ENCODE results near the gene CAMK2D.

The CAMK2D gene

GRCh38 chr4:113499696-113500095 is 261.8 kb downstream of the CAMK2D start:
- Histone ChIP-seq H4K5ac (ENCODE audit: low read length) (no peak overlapping the region), H3K4me2 (ENCODE audit: low read length) (no peak overlapping the region), H3K18ac (ENCODE audit: low read length) (no peak overlapping the region), H3K27me3 (ENCODE audit: insufficient read depth, low read length, poor library complexity) (no peaks in the 10 kb centered on the region), H3K56ac (ENCODE audit: low read length) (no peak overlapping the region), H2AK5ac (ENCODE audit: low read length) (no peak overlapping the region), H2BK5ac (ENCODE audit: low read length) (no peak overlapping the region), H3K4me3 (ENCODE audit: low read length) (no peak overlapping the region), H4K8ac (ENCODE audit: low read depth, low read length) (no peak overlapping the region), H3K23ac (ENCODE audit: low read length) (no peak overlapping the region), H3K4ac (ENCODE audit: low read depth, low read length) (no peak overlapping the region), H3K9ac (ENCODE audit: low read length) (no peak overlapping the region), H3K79me1 (ENCODE audit: low read length) (no peaks in the 10 kb centered on the region), H3K36me3 (ENCODE audit: control insufficient read depth, insufficient read depth, low read length) (peaks cover 2% of the 10 kb centered on the region), H3K4me1 (ENCODE audit: control insufficient read depth, low read depth, low read length) (no peaks in the 10 kb centered on the region), H3K27ac (ENCODE audit: low read depth, low read length) (no peak overlapping the region), H3K79me2 (ENCODE audit: control insufficient read depth, insufficient read depth, low read length) (no peaks in the 10 kb centered on the region), H2BK15ac (replicated peaks; ENCODE audit: low read depth) (no peak overlapping the region), H2BK120ac (ENCODE audit: low read depth, low read length) (no peak overlapping the region)
- WGBS (ENCODE audit: extremely low coverage, insufficient coverage, low lambda C conversion rate): no CpG with 5 or more reads among the region's 1 CpG
- DNase-seq: no peak

GRCh38 chr4:113499166-113499565 is 262.4 kb downstream of the CAMK2D start:
- Histone ChIP-seq H2BK5ac (ENCODE audit: low read length) (no peak overlapping the region), H3K79me2 (ENCODE audit: control insufficient read depth, insufficient read depth, low read length) (no peaks in the 10 kb centered on the region), H3K79me1 (ENCODE audit: low read length) (no peaks in the 10 kb centered on the region), H3K56ac (ENCODE audit: low read length) (no peak overlapping the region), H3K18ac (ENCODE audit: low read length) (no peak overlapping the region), H3K27ac (ENCODE audit: low read depth, low read length) (no peak overlapping the region), H2BK120ac (ENCODE audit: low read depth, low read length) (no peak overlapping the region), H3K23ac (ENCODE audit: low read length) (no peak overlapping the region), H3K27me3 (ENCODE audit: insufficient read depth, low read length, poor library complexity) (no peaks in the 10 kb centered on the region), H3K4ac (ENCODE audit: low read depth, low read length) (no peak overlapping the region), H2BK15ac (replicated peaks; ENCODE audit: low read depth) (no peak overlapping the region), H4K8ac (ENCODE audit: low read depth, low read length) (no peak overlapping the region), H2AK5ac (ENCODE audit: low read length) (no peak overlapping the region), H3K4me1 (ENCODE audit: control insufficient read depth, low read depth, low read length) (no peaks in the 10 kb centered on the region), H3K36me3 (ENCODE audit: control insufficient read depth, insufficient read depth, low read length) (peaks cover 2% of the 10 kb centered on the region), H3K4me2 (ENCODE audit: low read length) (no peak overlapping the region), H3K9ac (ENCODE audit: low read length) (no peak overlapping the region), H3K4me3 (ENCODE audit: low read length) (no peak overlapping the region), H4K5ac (ENCODE audit: low read length) (no peak overlapping the region)
- WGBS (ENCODE audit: extremely low coverage, insufficient coverage, low lambda C conversion rate): no CpG with 5 or more reads among the region's 1 CpG
- no peak for DNase-seq

GRCh38 chr4:113497154-113497884 is 264.2 kb downstream of the CAMK2D start:
- peaks cover 2% of the 10 kb centered on the region for H3K36me3 ChIP-seq (ENCODE audit: control insufficient read depth, insufficient read depth, low read length)
- no peak overlapping the region for H4K5ac ChIP-seq (ENCODE audit: low read length)
- no peaks in the 10 kb centered on the region for H3K79me1 ChIP-seq (ENCODE audit: low read length)
- no peak overlapping the region for H3K27ac ChIP-seq (ENCODE audit: low read depth, low read length)
- no peak overlapping the region for H2BK5ac ChIP-seq (ENCODE audit: low read length)
- no peak overlapping the region for H3K56ac ChIP-seq (ENCODE audit: low read length)
- H2AK5ac ChIP-seq (ENCODE audit: low read length): no peak overlapping the region
- H2BK15ac ChIP-seq (replicated peaks; ENCODE audit: low read depth): no peak overlapping the region
- H3K27me3 ChIP-seq (ENCODE audit: insufficient read depth, low read length, poor library complexity): no peaks in the 10 kb centered on the region
- no peak overlapping the region for H4K8ac ChIP-seq (ENCODE audit: low read depth, low read length)
- H3K9ac ChIP-seq (ENCODE audit: low read length): no peak overlapping the region
- WGBS (ENCODE audit: extremely low coverage, insufficient coverage, low lambda C conversion rate): no CpG with 5 or more reads among the region's 3 CpGs
- H3K23ac ChIP-seq (ENCODE audit: low read length): no peak overlapping the region
- no peak for DNase-seq
- H3K79me2 ChIP-seq (ENCODE audit: control insufficient read depth, insufficient read depth, low read length): no peaks in the 10 kb centered on the region
- H2BK120ac ChIP-seq (ENCODE audit: low read depth, low read length): no peak overlapping the region
- no peak overlapping the region for H3K4me3 ChIP-seq (ENCODE audit: low read length)
- H3K18ac ChIP-seq (ENCODE audit: low read length): no peak overlapping the region
- H3K4ac ChIP-seq (ENCODE audit: low read depth, low read length): no peak overlapping the region
- no peak overlapping the region for H3K4me2 ChIP-seq (ENCODE audit: low read length)
- no peaks in the 10 kb centered on the region for H3K4me1 ChIP-seq (ENCODE audit: control insufficient read depth, low read depth, low read length)

- no peaks in the 10 kb centered on the region for H3K79me2 ChIP-seq (ENCODE audit: control insufficient read depth, insufficient read depth, low read length)
- no peak overlapping the region for H3K4ac ChIP-seq (ENCODE audit: low read depth, low read length)
- H3K9ac ChIP-seq (ENCODE audit: low read length): no peak overlapping the region
- H2BK5ac ChIP-seq (ENCODE audit: low read length): no peak overlapping the region
- H3K27me3 ChIP-seq (ENCODE audit: insufficient read depth, low read length, poor library complexity): no peaks in the 10 kb centered on the region
- H3K18ac ChIP-seq (ENCODE audit: low read length): no peak overlapping the region
- no CpG with 5 or more reads among the region's 2 CpGs for WGBS (ENCODE audit: extremely low coverage, insufficient coverage, low lambda C conversion rate)
- H3K23ac ChIP-seq (ENCODE audit: low read length): no peak overlapping the region
- H2AK5ac ChIP-seq (ENCODE audit: low read length): no peak overlapping the region
- H4K8ac ChIP-seq (ENCODE audit: low read depth, low read length): no peak overlapping the region
- H3K4me3 ChIP-seq (ENCODE audit: low read length): no peak overlapping the region
- H3K27ac ChIP-seq (ENCODE audit: low read depth, low read length): no peak overlapping the region
- no peak for DNase-seq
- H3K4me2 ChIP-seq (ENCODE audit: low read length): no peak overlapping the region
- no peak overlapping the region for H2BK120ac ChIP-seq (ENCODE audit: low read depth, low read length)
- no peak overlapping the region for H3K56ac ChIP-seq (ENCODE audit: low read length)
- no peak overlapping the region for H4K5ac ChIP-seq (ENCODE audit: low read length)
- H3K4me1 ChIP-seq (ENCODE audit: control insufficient read depth, low read depth, low read length): no peaks in the 10 kb centered on the region
- H3K79me1 ChIP-seq (ENCODE audit: low read length): no peaks in the 10 kb centered on the region
- no peak overlapping the region for H2BK15ac ChIP-seq (replicated peaks; ENCODE audit: low read depth)
- peaks cover 2% of the 10 kb centered on the region for H3K36me3 ChIP-seq (ENCODE audit: control insufficient read depth, insufficient read depth, low read length)
Observed at GRCh38 chr4:113496698-113497097, 264.8 kb downstream of the CAMK2D start.

- H2BK120ac ChIP-seq (ENCODE audit: low read depth, low read length): no peak overlapping the region
- H3K4me1 ChIP-seq (ENCODE audit: control insufficient read depth, low read depth, low read length): no peaks in the 10 kb centered on the region
- H3K18ac ChIP-seq (ENCODE audit: low read length): no peak overlapping the region
- no peak overlapping the region for H3K4me3 ChIP-seq (ENCODE audit: low read length)
- no peak overlapping the region for H3K4ac ChIP-seq (ENCODE audit: low read depth, low read length)
- no peak overlapping the region for H3K4me2 ChIP-seq (ENCODE audit: low read length)
- WGBS (ENCODE audit: extremely low coverage, insufficient coverage, low lambda C conversion rate): no CpG with 5 or more reads among the region's 6 CpGs
- no peak overlapping the region for H3K9ac ChIP-seq (ENCODE audit: low read length)
- no peak overlapping the region for H2AK5ac ChIP-seq (ENCODE audit: low read length)
- H3K56ac ChIP-seq (ENCODE audit: low read length): no peak overlapping the region
- H3K79me2 ChIP-seq (ENCODE audit: control insufficient read depth, insufficient read depth, low read length): no peaks in the 10 kb centered on the region
- no peak overlapping the region for H3K27ac ChIP-seq (ENCODE audit: low read depth, low read length)
- H3K27me3 ChIP-seq (ENCODE audit: insufficient read depth, low read length, poor library complexity): no peaks in the 10 kb centered on the region
- no peak overlapping the region for H2BK5ac ChIP-seq (ENCODE audit: low read length)
- H3K36me3 ChIP-seq (ENCODE audit: control insufficient read depth, insufficient read depth, low read length): peaks cover 2% of the 10 kb centered on the region
- no peak overlapping the region for H4K5ac ChIP-seq (ENCODE audit: low read length)
- H4K8ac ChIP-seq (ENCODE audit: low read depth, low read length): no peak overlapping the region
- no peak overlapping the region for H2BK15ac ChIP-seq (replicated peaks; ENCODE audit: low read depth)
- no peaks in the 10 kb centered on the region for H3K79me1 ChIP-seq (ENCODE audit: low read length)
- H3K23ac ChIP-seq (ENCODE audit: low read length): no peak overlapping the region
- DNase-seq: no peak
Observed at GRCh38 chr4:113495790-113496189, 265.7 kb downstream of the CAMK2D start.

- Histone ChIP-seq H3K9ac (ENCODE audit: low read length) (no peak overlapping the region), H3K27ac (ENCODE audit: low read depth, low read length) (no peak overlapping the region), H3K36me3 (ENCODE audit: control insufficient read depth, insufficient read depth, low read length) (no peaks in the 10 kb centered on the region), H3K4ac (ENCODE audit: low read depth, low read length) (no peak overlapping the region), H2BK5ac (ENCODE audit: low read length) (no peak overlapping the region), H3K18ac (ENCODE audit: low read length) (no peak overlapping the region), H3K79me2 (ENCODE audit: control insufficient read depth, insufficient read depth, low read length) (no peaks in the 10 kb centered on the region), H3K4me3 (ENCODE audit: low read length) (no peak overlapping the region), H3K23ac (ENCODE audit: low read length) (no peak overlapping the region), H4K5ac (ENCODE audit: low read length) (no peak overlapping the region), H2BK15ac (replicated peaks; ENCODE audit: low read depth) (no peak overlapping the region), H3K4me1 (ENCODE audit: control insufficient read depth, low read depth, low read length) (no peaks in the 10 kb centered on the region), H3K4me2 (ENCODE audit: low read length) (no peak overlapping the region), H2BK120ac (ENCODE audit: low read depth, low read length) (no peak overlapping the region), H2AK5ac (ENCODE audit: low read length) (no peak overlapping the region), H3K56ac (ENCODE audit: low read length) (no peak overlapping the region), H3K27me3 (ENCODE audit: insufficient read depth, low read length, poor library complexity) (no peaks in the 10 kb centered on the region), H3K79me1 (ENCODE audit: low read length) (no peaks in the 10 kb centered on the region), H4K8ac (ENCODE audit: low read depth, low read length) (no peak overlapping the region)
- WGBS (ENCODE audit: extremely low coverage, insufficient coverage, low lambda C conversion rate): no CpG with 5 or more reads among the region's 6 CpGs
- no peak for DNase-seq
Observed at GRCh38 chr4:113483131-113483530, 278.4 kb downstream of the CAMK2D start.

Data from mesendoderm (in vitro differentiated cells).